ENCODE results near the gene D2HGDH.

DNA sequence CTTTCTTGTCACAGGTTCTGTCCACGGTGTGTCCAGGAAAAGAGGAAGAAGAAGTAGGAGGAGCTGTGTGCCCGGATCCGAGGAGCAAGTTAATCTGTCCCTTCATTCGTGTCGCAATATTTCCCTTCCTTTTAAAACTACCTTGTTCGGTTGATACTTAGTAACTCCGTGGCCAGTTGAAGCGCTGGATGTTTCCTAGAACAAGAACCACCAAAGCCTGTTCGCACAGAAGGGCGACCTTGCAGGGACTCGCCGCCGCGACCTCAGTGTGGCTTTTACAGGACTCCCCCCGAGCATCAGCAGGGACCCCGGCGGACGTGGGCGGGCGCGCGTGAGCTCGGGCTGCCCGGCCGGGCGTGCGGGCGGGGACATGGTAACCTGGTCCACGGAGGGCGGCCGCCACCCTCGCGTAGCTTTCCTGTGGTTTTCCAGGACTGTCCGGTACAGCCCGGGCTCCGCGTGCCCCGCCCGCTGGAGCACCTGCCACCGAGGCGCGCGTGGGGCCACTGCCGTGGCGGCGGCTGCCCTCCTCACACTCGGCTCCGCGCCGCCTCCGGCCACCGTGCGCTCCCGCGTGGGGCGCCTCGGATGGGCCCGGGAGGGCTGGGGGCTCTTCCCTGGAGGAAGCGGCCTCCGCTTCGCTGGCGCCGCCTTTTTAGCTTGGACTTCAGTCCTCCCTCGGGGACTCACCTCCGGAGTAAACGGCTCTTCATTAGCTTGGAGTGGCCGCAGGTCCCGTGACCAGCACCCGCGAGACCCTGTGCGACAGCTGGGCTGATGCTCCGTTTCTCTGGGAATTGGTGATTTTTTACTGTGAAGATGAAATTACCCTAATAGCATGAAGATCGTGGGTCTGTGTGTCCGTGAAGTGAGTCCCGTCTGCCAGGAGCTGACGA is 9.2 kb upstream of the D2HGDH start:
- TF ChIP-seq GATA3 (IDR thresholded peaks at IDR 0.05; ENCODE audit: low read depth, low read length) = no peak
- TF ChIP-seq GATA2 (IDR thresholded peaks at IDR 0.05; ENCODE audit: low read depth, low read length) = no peak
